AG10803 (cell line): ENCODE measurements around the gene HEXIM1.

Experiments used
- DNase-seq: peaks from one replicate; pipeline ENCODE4 v3.0.0; 2010; ENCODE audit warnings: low read depth
- H3K4me3 ChIP-seq: 2 replicates; pipeline ENCODE4 v1.5.1; 2011; ENCODE audit warnings: mild to moderate bottlenecking, low read length, control low read depth
- TF ChIP-seq, protein P1 (sequence below): conservative IDR thresholded peaks from 2 replicates; pipeline ENCODE4 v1.5.1; 2011; ENCODE audit warnings: mild to moderate bottlenecking, low read length, control low read depth, inconsistent platforms

Gene HEXIM1

DNA sequence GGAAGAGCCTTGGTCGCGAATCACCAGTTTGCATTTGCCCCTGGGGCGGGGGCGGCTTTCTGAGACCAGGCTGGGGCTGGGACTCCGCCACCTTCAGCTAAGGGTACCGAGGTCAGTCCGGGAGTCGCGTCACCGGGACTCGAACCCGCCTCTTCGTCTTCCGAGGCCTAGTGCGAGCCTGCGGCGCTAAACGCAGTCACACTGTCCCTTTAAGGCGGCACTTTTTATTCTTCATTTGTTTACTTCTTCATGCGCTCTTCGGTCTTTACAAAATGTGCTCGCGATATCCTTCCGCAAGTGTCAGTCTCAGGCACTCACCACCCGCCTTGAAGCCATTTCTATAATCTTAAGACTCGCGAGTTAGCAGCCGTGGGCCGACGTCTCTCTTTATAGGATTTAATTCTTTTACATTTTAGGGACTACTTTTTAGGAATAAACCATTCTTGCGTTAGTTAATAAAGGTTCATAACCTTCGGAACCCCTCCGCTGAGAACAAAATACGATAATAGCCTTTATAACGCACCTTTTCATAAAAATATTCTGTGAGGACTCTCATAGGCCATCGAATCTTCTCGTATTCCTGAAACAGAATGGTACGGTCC is 593 bp upstream of the HEXIM1 start:
- peak; percentile 97 for DNase-seq
- TF ChIP-seq, protein P1, sequence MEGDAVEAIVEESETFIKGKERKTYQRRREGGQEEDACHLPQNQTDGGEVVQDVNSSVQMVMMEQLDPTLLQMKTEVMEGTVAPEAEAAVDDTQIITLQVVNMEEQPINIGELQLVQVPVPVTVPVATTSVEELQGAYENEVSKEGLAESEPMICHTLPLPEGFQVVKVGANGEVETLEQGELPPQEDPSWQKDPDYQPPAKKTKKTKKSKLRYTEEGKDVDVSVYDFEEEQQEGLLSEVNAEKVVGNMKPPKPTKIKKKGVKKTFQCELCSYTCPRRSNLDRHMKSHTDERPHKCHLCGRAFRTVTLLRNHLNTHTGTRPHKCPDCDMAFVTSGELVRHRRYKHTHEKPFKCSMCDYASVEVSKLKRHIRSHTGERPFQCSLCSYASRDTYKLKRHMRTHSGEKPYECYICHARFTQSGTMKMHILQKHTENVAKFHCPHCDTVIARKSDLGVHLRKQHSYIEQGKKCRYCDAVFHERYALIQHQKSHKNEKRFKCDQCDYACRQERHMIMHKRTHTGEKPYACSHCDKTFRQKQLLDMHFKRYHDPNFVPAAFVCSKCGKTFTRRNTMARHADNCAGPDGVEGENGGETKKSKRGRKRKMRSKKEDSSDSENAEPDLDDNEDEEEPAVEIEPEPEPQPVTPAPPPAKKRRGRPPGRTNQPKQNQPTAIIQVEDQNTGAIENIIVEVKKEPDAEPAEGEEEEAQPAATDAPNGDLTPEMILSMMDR: no peak
- peak overlapping the region; percentile 80 for H3K4me3 ChIP-seq

DNA sequence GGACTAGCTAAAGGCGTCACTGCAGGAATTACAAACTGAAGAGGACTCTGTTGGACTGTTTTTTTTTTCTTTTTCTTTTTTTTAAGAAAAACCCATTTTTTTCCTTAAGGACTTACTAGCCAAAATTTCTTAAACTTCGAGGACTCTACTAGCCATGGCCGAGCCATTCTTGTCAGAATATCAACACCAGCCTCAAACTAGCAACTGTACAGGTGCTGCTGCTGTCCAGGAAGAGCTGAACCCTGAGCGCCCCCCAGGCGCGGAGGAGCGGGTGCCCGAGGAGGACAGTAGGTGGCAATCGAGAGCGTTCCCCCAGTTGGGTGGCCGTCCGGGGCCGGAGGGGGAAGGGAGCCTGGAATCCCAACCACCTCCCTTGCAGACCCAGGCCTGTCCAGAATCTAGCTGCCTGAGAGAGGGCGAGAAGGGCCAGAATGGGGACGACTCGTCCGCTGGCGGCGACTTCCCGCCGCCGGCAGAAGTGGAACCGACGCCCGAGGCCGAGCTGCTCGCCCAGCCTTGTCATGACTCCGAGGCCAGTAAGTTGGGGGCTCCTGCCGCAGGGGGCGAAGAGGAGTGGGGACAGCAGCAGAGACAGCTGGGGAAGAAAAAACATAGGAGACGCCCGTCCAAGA is 878 bp downstream of the HEXIM1 start:
- TF ChIP-seq, protein P1: peak; percentile 90
- DNase-seq: peak; percentile 77

DNA sequence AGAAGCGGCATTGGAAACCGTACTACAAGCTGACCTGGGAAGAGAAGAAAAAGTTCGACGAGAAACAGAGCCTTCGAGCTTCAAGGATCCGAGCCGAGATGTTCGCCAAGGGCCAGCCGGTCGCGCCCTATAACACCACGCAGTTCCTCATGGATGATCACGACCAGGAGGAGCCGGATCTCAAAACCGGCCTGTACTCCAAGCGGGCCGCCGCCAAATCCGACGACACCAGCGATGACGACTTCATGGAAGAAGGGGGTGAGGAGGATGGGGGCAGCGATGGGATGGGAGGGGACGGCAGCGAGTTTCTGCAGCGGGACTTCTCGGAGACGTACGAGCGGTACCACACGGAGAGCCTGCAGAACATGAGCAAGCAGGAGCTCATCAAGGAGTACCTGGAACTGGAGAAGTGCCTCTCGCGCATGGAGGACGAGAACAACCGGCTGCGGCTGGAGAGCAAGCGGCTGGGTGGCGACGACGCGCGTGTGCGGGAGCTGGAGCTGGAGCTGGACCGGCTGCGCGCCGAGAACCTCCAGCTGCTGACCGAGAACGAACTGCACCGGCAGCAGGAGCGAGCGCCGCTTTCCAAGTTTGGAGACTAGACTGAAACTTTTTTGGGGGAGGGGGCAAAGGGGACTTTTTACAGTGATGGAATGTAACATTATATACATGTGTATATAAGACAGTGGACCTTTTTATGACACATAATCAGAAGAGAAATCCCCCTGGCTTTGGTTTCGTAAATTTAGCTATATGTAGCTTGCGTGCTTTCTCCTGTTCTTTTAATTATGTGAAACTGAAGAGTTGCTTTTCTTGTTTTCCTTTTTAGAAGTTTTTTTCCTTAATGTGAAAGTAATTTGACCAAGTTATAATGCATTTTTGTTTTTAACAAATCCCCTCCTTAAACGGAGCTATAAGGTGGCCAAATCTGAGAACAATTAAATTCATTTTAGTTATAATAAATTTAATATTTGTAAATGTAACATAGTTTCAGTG is 1.7 kb downstream of the HEXIM1 start:
- H3K4me3 ChIP-seq: peak overlapping the region; percentile 99
- TF ChIP-seq, protein P1: no peak
- DNase-seq: peak; percentile 61

More for the DNA sequence above, 878 bp downstream of the HEXIM1 start:
- H3K4me3 ChIP-seq: peak overlapping the region; percentile 99

DNA sequence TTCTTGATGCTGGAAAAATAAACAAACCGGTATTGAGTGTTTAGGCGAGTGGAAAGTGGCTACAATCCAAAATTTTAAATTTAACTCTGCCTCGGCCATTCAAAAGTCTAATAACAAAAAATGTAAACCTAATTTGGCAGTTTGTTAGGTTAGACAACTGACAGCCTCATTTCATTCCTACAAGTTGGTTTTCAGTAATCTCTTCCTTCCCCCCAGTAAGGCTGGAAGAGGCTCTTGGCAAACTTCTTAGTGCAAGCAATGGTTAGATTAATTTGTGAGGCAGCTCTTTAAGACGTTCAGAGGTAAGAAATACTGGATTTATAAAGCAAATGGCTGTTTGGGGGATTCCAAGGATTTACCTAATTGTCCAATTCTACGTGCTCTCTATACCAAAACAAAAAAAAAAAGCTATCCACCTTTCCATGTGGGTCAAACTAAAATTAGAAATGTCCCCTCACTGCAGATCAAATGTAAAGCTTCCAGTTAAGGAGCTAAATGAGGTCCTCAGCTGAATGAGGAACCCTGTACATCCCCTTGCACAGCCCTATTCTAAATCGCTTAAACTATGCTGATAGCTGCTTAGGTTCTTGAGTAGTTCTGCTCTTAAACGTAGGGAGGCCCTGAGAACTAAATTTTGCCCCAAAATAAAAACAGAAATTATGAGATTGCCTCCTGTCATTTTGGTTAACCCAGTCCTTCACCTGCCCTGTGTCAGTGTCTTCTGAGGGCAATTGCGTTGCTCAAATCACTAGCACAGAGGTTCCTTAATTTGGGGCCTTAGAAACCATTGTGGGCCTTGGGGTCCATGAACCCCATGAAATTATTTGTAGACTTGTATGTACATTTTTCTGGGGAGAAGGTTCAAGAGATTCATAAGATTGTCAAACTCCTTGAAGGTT is 2.9 kb downstream of the HEXIM1 start:
- peak overlapping the region; percentile 99 for H3K4me3 ChIP-seq
- TF ChIP-seq, protein P1: no peak
- no peak for DNase-seq

DNA sequence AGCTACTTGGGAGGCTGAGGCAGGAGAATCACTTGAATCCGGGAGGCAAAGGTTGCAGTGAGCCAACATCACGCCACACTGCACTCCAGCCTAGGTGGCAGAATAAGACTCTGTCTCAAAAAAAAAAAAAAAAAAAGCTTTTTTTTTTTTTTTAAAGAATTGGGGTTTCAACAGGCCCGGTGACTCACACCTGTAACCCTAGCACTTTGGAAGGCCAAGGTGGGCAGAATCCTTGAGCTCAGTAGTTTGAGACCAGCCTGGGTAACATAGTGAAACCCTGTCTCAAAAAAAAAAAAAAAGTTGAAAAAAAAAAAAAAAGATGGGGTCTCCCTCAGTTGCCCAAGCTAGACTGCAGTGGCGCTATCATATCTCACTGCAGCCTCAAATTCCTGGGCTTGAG is 6.8 kb downstream of the HEXIM1 start:
- no peak for DNase-seq

DNA sequence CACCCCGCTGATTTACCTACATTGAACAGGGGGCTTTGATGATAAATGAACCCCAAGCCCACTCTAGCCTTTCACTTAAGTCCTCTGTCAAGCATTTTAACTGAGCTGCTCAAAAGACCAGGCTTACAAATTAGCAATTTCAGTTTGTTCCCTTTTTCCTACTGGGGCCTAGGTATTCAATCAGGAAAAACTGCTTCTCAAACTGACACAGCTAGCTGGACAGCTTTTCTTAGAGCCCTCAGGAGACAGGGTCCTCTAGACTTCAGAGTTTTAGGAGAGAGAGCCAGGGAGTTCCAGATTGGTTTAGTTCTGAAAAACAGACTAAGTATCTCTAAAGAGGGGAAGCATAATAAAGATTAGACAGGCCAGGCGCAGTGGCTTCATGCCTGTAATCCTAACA is 7.2 kb downstream of the HEXIM1 start:
- no peak for DNase-seq
- no peak overlapping the region for H3K4me3 ChIP-seq
- TF ChIP-seq, protein P1: no peak

More for the DNA sequence above, 6.8 kb downstream of the HEXIM1 start:
- no peak overlapping the region for H3K4me3 ChIP-seq
- TF ChIP-seq, protein P1: no peak
